B cell (primary cell): ENCODE data around the gene GTF2H4.

Experiments used
- EZH2 ChIP-seq: IDR thresholded peaks from 2 replicates; pipeline ENCODE4 v1.6.1; 2012; ENCODE audit warnings: borderline replicate concordance, low read depth, mild to moderate bottlenecking, moderate library complexity, low read length; ENCODE audit not compliant: insufficient read depth, poor library complexity, severe bottlenecking
- TF ChIP-seq, protein P1 (sequence below): fragments of 200-600 bp; IDR thresholded peaks from one replicate; pipeline ENCODE4 v1.8.0; 2022; ENCODE audit warnings: antibody characterized with exemption, mild to moderate bottlenecking

DNA sequence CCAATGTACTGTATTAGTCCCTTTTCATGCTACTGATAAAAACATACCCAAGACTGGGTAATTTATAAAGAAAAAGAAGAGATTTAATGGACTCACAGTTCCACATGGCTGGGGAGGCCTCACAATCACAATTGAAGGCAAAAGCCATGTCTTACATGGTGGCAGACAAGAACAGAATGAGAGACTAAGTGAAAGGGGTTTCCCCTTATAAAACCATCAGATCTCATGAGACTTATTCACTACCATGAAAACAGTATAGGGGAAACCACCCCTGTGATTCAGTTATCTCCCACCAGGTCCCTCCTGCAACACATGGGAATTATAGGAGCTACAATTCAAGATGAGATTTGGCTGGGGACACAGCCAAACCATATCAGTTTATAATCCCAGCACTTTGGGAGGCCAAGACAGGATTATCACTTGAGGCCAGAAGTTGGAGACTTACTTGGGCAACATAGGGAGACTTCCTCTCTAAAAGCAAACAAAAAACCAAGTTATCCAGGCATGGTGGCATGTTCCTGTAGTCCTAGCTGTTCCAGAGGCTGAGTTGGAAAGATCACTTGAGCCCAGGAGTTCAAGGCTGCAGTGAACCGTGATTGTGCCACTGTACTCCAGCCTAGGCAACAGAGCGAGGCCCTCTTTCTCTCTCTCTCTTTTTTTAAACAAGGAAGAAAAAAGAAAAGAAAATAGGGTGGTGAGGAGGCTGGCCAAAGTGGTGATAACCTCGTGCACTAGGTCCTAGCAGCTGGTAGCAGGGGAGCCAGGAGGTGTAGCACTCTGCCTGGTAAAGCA, 46.6 kb upstream of the GTF2H4 start:
- TF ChIP-seq EZH2 = no peak
- TF ChIP-seq, protein P1, sequence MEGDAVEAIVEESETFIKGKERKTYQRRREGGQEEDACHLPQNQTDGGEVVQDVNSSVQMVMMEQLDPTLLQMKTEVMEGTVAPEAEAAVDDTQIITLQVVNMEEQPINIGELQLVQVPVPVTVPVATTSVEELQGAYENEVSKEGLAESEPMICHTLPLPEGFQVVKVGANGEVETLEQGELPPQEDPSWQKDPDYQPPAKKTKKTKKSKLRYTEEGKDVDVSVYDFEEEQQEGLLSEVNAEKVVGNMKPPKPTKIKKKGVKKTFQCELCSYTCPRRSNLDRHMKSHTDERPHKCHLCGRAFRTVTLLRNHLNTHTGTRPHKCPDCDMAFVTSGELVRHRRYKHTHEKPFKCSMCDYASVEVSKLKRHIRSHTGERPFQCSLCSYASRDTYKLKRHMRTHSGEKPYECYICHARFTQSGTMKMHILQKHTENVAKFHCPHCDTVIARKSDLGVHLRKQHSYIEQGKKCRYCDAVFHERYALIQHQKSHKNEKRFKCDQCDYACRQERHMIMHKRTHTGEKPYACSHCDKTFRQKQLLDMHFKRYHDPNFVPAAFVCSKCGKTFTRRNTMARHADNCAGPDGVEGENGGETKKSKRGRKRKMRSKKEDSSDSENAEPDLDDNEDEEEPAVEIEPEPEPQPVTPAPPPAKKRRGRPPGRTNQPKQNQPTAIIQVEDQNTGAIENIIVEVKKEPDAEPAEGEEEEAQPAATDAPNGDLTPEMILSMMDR = no peak
